ENCODE data around the gene PRKG1. TPM values are rescaled to one million over a fixed set of nuclear protein-coding genes. Genes with fewer than 3 reads are reported as not detected.
A peak's percentile ranks its signal among the peaks of the same experiment; 100 is the strongest.

PRKG1 gene
- total RNA-seq, 4 donors from 2014 or later: 24.0 to 89.1 (median 45.7) TPM

- Histone ChIP-seq H3K9me3 (no peaks in the 10 kb centered on the region), H3K36me3 (no peaks in the 10 kb centered on the region), H3K4me3 (no peak overlapping the region), H3K27me3 (no peaks in the 10 kb centered on the region), H3K27ac (peak overlapping the region in 1 of 4 donors; percentile 9), H3K4me1 (peaks cover 0 to 6% (median 0%) of the 10 kb centered on the region in 4 donors)
- DNase-seq: no peak
- TF ChIP-seq POLR2A (IDR thresholded peaks at IDR 0.05): no peak
- TF ChIP-seq, protein P1, sequence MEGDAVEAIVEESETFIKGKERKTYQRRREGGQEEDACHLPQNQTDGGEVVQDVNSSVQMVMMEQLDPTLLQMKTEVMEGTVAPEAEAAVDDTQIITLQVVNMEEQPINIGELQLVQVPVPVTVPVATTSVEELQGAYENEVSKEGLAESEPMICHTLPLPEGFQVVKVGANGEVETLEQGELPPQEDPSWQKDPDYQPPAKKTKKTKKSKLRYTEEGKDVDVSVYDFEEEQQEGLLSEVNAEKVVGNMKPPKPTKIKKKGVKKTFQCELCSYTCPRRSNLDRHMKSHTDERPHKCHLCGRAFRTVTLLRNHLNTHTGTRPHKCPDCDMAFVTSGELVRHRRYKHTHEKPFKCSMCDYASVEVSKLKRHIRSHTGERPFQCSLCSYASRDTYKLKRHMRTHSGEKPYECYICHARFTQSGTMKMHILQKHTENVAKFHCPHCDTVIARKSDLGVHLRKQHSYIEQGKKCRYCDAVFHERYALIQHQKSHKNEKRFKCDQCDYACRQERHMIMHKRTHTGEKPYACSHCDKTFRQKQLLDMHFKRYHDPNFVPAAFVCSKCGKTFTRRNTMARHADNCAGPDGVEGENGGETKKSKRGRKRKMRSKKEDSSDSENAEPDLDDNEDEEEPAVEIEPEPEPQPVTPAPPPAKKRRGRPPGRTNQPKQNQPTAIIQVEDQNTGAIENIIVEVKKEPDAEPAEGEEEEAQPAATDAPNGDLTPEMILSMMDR (IDR thresholded peaks at IDR 0.05): no peak
These were observed 6.2 kb downstream of the PRKG1 start for GRCh38 chr10:51080311-51081006.

DNA sequence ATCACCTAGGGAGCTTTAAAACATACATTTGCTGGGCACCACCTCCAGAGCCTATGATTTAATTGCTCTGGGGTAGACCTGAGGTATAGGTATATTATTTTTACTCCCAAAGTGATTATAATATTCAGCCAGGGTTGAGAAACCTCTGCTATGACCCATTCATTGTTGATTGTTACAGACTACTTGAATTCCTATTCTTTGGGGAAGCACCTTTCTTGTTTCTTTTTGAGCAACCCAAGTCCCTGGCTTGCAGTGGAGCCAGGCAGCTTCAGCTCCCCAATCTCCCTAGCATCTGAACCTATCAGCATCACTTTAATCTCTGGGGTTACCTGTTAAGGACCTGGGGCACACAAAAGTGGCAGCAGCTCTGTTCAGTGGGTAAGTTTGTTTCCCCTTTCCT is 8.6 kb downstream of the PRKG1 start:
- DNase-seq: no peak
- Histone ChIP-seq H3K27ac (peak overlapping the region in 2 of 4 donors; percentile 8 to 21), H3K36me3 (no peaks in the 10 kb centered on the region), H3K4me3 (no peak overlapping the region), H3K9me3 (no peaks in the 10 kb centered on the region), H3K4me1 (peaks cover 0 to 6% (median 0%) of the 10 kb centered on the region in 4 donors), H3K27me3 (no peaks in the 10 kb centered on the region)
- TF ChIP-seq, protein P1 (IDR thresholded peaks at IDR 0.05): no peak

GRCh38 chr10:51083356-51083853 is 9.1 kb downstream of the PRKG1 start:
- Histone ChIP-seq H3K27ac (peak overlapping the region in 2 of 4 donors; percentile 8 to 50), H3K9me3 (no peaks in the 10 kb centered on the region), H3K36me3 (no peaks in the 10 kb centered on the region), H3K4me1 (peaks cover 0 to 6% (median 0%) of the 10 kb centered on the region in 4 donors), H3K4me3 (no peak overlapping the region), H3K27me3 (no peaks in the 10 kb centered on the region)
- no peak for DNase-seq
- no peak for TF ChIP-seq POLR2A (IDR thresholded peaks at IDR 0.05)
- TF ChIP-seq, protein P1 (IDR thresholded peaks at IDR 0.05): no peak

- H3K27me3 ChIP-seq: no peaks in the 10 kb centered on the region
- H3K27ac ChIP-seq: no peak overlapping the region
- H3K4me3 ChIP-seq: no peak overlapping the region
These were observed 10.9 kb downstream of the PRKG1 start for GRCh38 chr10:51085204-51085603.

DNA sequence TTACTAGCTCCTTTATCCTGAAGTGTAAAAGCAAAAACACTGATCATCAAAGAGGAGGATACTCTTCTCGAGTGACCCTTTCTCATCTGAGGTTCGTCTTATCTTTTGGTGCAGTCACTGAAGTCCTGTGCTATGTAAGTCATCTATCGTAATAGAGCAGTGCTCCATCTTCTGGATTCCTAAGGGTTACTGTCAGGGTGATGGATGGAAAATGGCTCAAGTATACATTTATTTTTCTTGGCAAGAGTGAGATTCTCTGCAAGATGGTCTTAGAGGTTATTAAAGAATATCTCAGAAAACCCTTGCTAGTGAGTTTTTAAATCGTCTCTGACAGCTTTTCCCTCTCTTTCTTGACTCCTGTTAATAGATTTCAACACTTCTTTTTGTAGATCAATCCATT is 12.4 kb downstream of the PRKG1 start:
- DNase-seq: no peak
- Histone ChIP-seq H3K4me1 (peaks cover 0 to 6% (median 0%) of the 10 kb centered on the region in 4 donors), H3K27ac (no peak overlapping the region), H3K4me3 (no peak overlapping the region), H3K36me3 (no peaks in the 10 kb centered on the region), H3K27me3 (no peaks in the 10 kb centered on the region), H3K9me3 (no peaks in the 10 kb centered on the region)
- TF ChIP-seq, protein P1 (IDR thresholded peaks at IDR 0.05): no peak
- no peak for TF ChIP-seq POLR2A (IDR thresholded peaks at IDR 0.05)

More at GRCh38 chr10:51085204-51085603, 10.9 kb downstream of the PRKG1 start:
- DNase-seq: no peak
- Histone ChIP-seq H3K4me1 (peaks cover 0 to 6% (median 0%) of the 10 kb centered on the region in 4 donors), H3K36me3 (no peaks in the 10 kb centered on the region), H3K9me3 (no peaks in the 10 kb centered on the region)
- TF ChIP-seq, protein P1 (IDR thresholded peaks at IDR 0.05): no peak
- TF ChIP-seq POLR2A (IDR thresholded peaks at IDR 0.05): no peak

All from Peyer's patch (tissue), 4 donors.